HL-60 (cell line): ENCODE data around the gene CD22.

Source experiments
- DNase-seq, 2 experiments: peaks; one replicate each; pipeline ENCODE4 v3.0.0-alpha.2; 2010 to 2020; ENCODE audit warnings: low read depth in 1 of 2, low spot score in 1 of 2
- H3K27ac ChIP-seq: fragments of 250-450 bp; sonication (Bioruptor Pico); replicated peaks from 2 replicates; pipeline ENCODE4 v1.5.1; 2020; ENCODE audit warnings: mild to moderate bottlenecking, moderate library complexity
- H3K27me3 ChIP-seq: fragments of 250-450 bp; sonication (Bioruptor Pico); 2 replicates; pipeline ENCODE4 v1.5.1; 2021; ENCODE audit warnings: mild to moderate bottlenecking, moderate library complexity; ENCODE audit not compliant: insufficient read depth, poor library complexity, severe bottlenecking
- H3K4me3 ChIP-seq: replicated peaks from 2 replicates; pipeline ENCODE4 v1.5.1; 2011; ENCODE audit warnings: mild to moderate bottlenecking, control low read depth, low read length; ENCODE audit not compliant: insufficient read depth
- CTCF ChIP-seq: IDR thresholded peaks from one replicate; pipeline ENCODE4 v1.5.1; 2011; ENCODE audit warnings: low read length, control low read depth, inconsistent platforms; ENCODE audit not compliant: insufficient read depth
- GABPA ChIP-seq: IDR thresholded peaks from 2 replicates; pipeline ENCODE4 v1.6.1; 2012; ENCODE audit warnings: low read depth
- POLR2AphosphoS5 ChIP-seq: IDR thresholded peaks from 2 replicates; pipeline ENCODE4 v1.6.1; 2012; ENCODE audit warnings: low read depth
- REST ChIP-seq: IDR thresholded peaks from 2 replicates; pipeline ENCODE4 v1.6.1; 2012; ENCODE audit warnings: low read depth; ENCODE audit not compliant: insufficient replicate concordance
- SPI1 ChIP-seq: IDR thresholded peaks from 2 replicates; pipeline ENCODE4 v1.6.1; 2012; ENCODE audit warnings: low read depth, mild to moderate bottlenecking, borderline replicate concordance

The CD22 gene

GRCh38 chr19:35297922-35298321, 31.1 kb upstream of the CD22 start:
- Histone ChIP-seq H3K27me3 (no peaks in the 10 kb centered on the region), H3K27ac (no peak overlapping the region), H3K4me3 (no peak overlapping the region)
- TF ChIP-seq GABPA (no peak), SPI1 (no peak), POLR2AphosphoS5 (no peak), REST (no peak), CTCF (no peak)
- DNase-seq = no peak

GRCh38 chr19:35298561-35298972, 30.4 kb upstream of the CD22 start:
- no peak for DNase-seq
- TF ChIP-seq REST = no peak
- TF ChIP-seq GABPA = no peak
- no peak for TF ChIP-seq CTCF
- TF ChIP-seq SPI1 = no peak
- TF ChIP-seq POLR2AphosphoS5 = no peak
- Histone ChIP-seq H3K27ac (no peak overlapping the region), H3K27me3 (no peaks in the 10 kb centered on the region), H3K4me3 (no peak overlapping the region)

GRCh38 chr19:35299523-35300338, 29.3 kb upstream of the CD22 start:
- no peak for TF ChIP-seq SPI1
- TF ChIP-seq POLR2AphosphoS5 = no peak
- no peak for TF ChIP-seq GABPA
- TF ChIP-seq REST = no peak
- TF ChIP-seq CTCF = no peak
- DNase-seq = no peak
- H3K27ac ChIP-seq = no peak overlapping the region
- H3K27me3 ChIP-seq = no peaks in the 10 kb centered on the region
- no peak overlapping the region for H3K4me3 ChIP-seq
